ENCODE measurements around the gene STK24. TPM values are rescaled to one million over a fixed set of nuclear protein-coding genes. Genes with fewer than 3 reads are reported as not detected.

Gene STK24
- total RNA-seq, 2 donors from 2014 or later: 115 to 125 TPM

- Mint-ChIP-seq H3K36me3 (ENCODE audit: low read depth) (peaks cover 67% of the 10 kb centered on the region), H3K4me1 (peaks cover 3% of the 10 kb centered on the region), H3K27ac (peak overlapping the region; percentile 72), H3K4me3 (no peak overlapping the region), H3K9me3 (no peaks in the 10 kb centered on the region), H3K27me3 (ENCODE audit: insufficient read depth) (no peaks in the 10 kb centered on the region)
- H3K9ac ChIP-seq (ENCODE audit: extremely low read depth, low read length, poor library complexity, severe bottlenecking): no peak overlapping the region
- H3K27ac ChIP-seq (ENCODE audit: low read depth, low read length): peak overlapping the region; percentile 64
- H3K4me1 ChIP-seq (ENCODE audit: control insufficient read depth, insufficient read depth, low read length): no peaks in the 10 kb centered on the region
- no peaks in the 10 kb centered on the region for H3K27me3 ChIP-seq (ENCODE audit: control insufficient read depth, insufficient read depth, low read length, poor library complexity, severe bottlenecking)
- no peak for TF ChIP-seq CTCF (conservative IDR thresholded peaks at IDR 0.05)
- H3K36me3 ChIP-seq (ENCODE audit: control insufficient read depth, insufficient read depth, low read length): peaks cover 85% of the 10 kb centered on the region
- H3K4me3 ChIP-seq (ENCODE audit: low read length): no peak overlapping the region
- no peak for DNase-seq
- no peaks in the 10 kb centered on the region for H3K9me3 ChIP-seq (ENCODE audit: control insufficient read depth, low read length)
- 88 to 97% methylated on average over 9 to 11 of the region's 11 CpGs for WGBS, 2 experiments (ENCODE audit: insufficient coverage in 1 of 2, insufficient read length in 1 of 2)
Measured at GRCh38 chr13:98443329-98443728, 133.6 kb downstream of the STK24 start.

- H3K27me3 ChIP-seq (ENCODE audit: control insufficient read depth, insufficient read depth, low read length, poor library complexity, severe bottlenecking): no peaks in the 10 kb centered on the region
- H3K27ac ChIP-seq (ENCODE audit: low read depth, low read length): peak overlapping the region; percentile 24
- H3K9ac ChIP-seq (ENCODE audit: extremely low read depth, low read length, poor library complexity, severe bottlenecking): no peak overlapping the region
- H3K4me3 ChIP-seq (ENCODE audit: low read length): no peak overlapping the region
- 90 to 93% methylated on average over 22 to 27 of the region's 27 CpGs for WGBS, 2 experiments (ENCODE audit: insufficient coverage in 1 of 2, insufficient read length in 1 of 2)
- Mint-ChIP-seq H3K27ac (peak overlapping the region; percentile 72), H3K9me3 (no peaks in the 10 kb centered on the region), H3K36me3 (ENCODE audit: low read depth) (peaks cover 67% of the 10 kb centered on the region), H3K4me3 (no peak overlapping the region), H3K4me1 (peaks cover 3% of the 10 kb centered on the region), H3K27me3 (ENCODE audit: insufficient read depth) (no peaks in the 10 kb centered on the region)
- H3K36me3 ChIP-seq (ENCODE audit: control insufficient read depth, insufficient read depth, low read length): peaks cover 85% of the 10 kb centered on the region
- no peaks in the 10 kb centered on the region for H3K9me3 ChIP-seq (ENCODE audit: control insufficient read depth, low read length)
- no peak for TF ChIP-seq CTCF (conservative IDR thresholded peaks at IDR 0.05)
- H3K4me1 ChIP-seq (ENCODE audit: control insufficient read depth, insufficient read depth, low read length): no peaks in the 10 kb centered on the region
- no peak for DNase-seq
Measured at GRCh38 chr13:98442391-98443230, 134.3 kb downstream of the STK24 start.

- no peak overlapping the region for H3K4me3 ChIP-seq (ENCODE audit: low read length)
- no peaks in the 10 kb centered on the region for H3K9me3 Mint-ChIP-seq
- no peak overlapping the region for H3K4me3 Mint-ChIP-seq
- H3K27ac Mint-ChIP-seq: no peak overlapping the region
- no peak for DNase-seq
- no peak overlapping the region for H3K9ac ChIP-seq (ENCODE audit: extremely low read depth, low read length, poor library complexity, severe bottlenecking)
- no peak overlapping the region for H3K27ac ChIP-seq (ENCODE audit: low read depth, low read length)
- peaks cover 67% of the 10 kb centered on the region for H3K36me3 Mint-ChIP-seq (ENCODE audit: low read depth)
- H3K4me1 Mint-ChIP-seq: peaks cover 3% of the 10 kb centered on the region
- no peaks in the 10 kb centered on the region for H3K27me3 ChIP-seq (ENCODE audit: control insufficient read depth, insufficient read depth, low read length, poor library complexity, severe bottlenecking)
- no peaks in the 10 kb centered on the region for H3K4me1 ChIP-seq (ENCODE audit: control insufficient read depth, insufficient read depth, low read length)
- TF ChIP-seq CTCF (conservative IDR thresholded peaks at IDR 0.05): no peak
- no peaks in the 10 kb centered on the region for H3K27me3 Mint-ChIP-seq (ENCODE audit: insufficient read depth)
- WGBS, 2 experiments (ENCODE audit: insufficient coverage in 1 of 2, insufficient read length in 1 of 2): 92 to 97% methylated on average over 20 to 21 of the region's 21 CpGs
- no peaks in the 10 kb centered on the region for H3K9me3 ChIP-seq (ENCODE audit: control insufficient read depth, low read length)
- H3K36me3 ChIP-seq (ENCODE audit: control insufficient read depth, insufficient read depth, low read length): peaks cover 85% of the 10 kb centered on the region
Measured at GRCh38 chr13:98441056-98441676, 135.7 kb downstream of the STK24 start.

Measured in endodermal cell (in vitro differentiated cells).